ENCODE results near the gene AXDND1.

GRCh38 chr1:179323436-179323835, 42.3 kb upstream of the AXDND1 start:
- TF ChIP-seq, protein P1, sequence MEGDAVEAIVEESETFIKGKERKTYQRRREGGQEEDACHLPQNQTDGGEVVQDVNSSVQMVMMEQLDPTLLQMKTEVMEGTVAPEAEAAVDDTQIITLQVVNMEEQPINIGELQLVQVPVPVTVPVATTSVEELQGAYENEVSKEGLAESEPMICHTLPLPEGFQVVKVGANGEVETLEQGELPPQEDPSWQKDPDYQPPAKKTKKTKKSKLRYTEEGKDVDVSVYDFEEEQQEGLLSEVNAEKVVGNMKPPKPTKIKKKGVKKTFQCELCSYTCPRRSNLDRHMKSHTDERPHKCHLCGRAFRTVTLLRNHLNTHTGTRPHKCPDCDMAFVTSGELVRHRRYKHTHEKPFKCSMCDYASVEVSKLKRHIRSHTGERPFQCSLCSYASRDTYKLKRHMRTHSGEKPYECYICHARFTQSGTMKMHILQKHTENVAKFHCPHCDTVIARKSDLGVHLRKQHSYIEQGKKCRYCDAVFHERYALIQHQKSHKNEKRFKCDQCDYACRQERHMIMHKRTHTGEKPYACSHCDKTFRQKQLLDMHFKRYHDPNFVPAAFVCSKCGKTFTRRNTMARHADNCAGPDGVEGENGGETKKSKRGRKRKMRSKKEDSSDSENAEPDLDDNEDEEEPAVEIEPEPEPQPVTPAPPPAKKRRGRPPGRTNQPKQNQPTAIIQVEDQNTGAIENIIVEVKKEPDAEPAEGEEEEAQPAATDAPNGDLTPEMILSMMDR (IDR thresholded peaks at IDR 0.05; ENCODE audit: insufficient read depth, low read length): no peak
- no peak for TF ChIP-seq POLR2AphosphoS5 (IDR thresholded peaks at IDR 0.05; ENCODE audit: low read depth)
- no peak for TF ChIP-seq GABPA (IDR thresholded peaks at IDR 0.05; ENCODE audit: low read depth)
- no peak for TF ChIP-seq REST (IDR thresholded peaks at IDR 0.05; ENCODE audit: insufficient replicate concordance, low read depth)
- TF ChIP-seq SPI1 (IDR thresholded peaks at IDR 0.05; ENCODE audit: borderline replicate concordance, low read depth): no peak

Data from HL-60 (cell line).